ENCODE data around the gene MDP1.
A peak's percentile ranks its signal among the peaks of the same experiment; 100 is the strongest.

The MDP1 gene

GRCh38 chr14:24234095-24235005 lies 18.5 kb upstream of the MDP1 start:
- Histone ChIP-seq H3K4me2 (ENCODE audit: low read length) (peak overlapping the region; percentile 92), H3K27ac (ENCODE audit: low read depth, low read length, poor library complexity, severe bottlenecking) (no peak overlapping the region), H3K4me3 (ENCODE audit: low read depth, low read length, poor library complexity, severe bottlenecking) (no peak overlapping the region), H3K36me3 (ENCODE audit: insufficient read depth, low read length) (peaks cover 51% of the 10 kb centered on the region), H3K4me1 (ENCODE audit: insufficient read depth, low read length, severe bottlenecking) (peaks cover 27% of the 10 kb centered on the region), H3K9me3 (ENCODE audit: low read length) (no peaks in the 10 kb centered on the region), H3K9ac (ENCODE audit: low read length) (peak overlapping the region; percentile 82), H3K9me2 (ENCODE audit: low read depth, low read length) (no peaks in the 10 kb centered on the region), H4K20me1 (ENCODE audit: insufficient read depth, low read length) (no peaks in the 10 kb centered on the region), H3F3A (ENCODE audit: insufficient read depth, low read length) (0 out of 2 replicates have a peak, but pooled peaks cover 3% of the 10 kb centered on the region), H3K27me3 (ENCODE audit: insufficient read depth, low read length) (no peaks in the 10 kb centered on the region), H2AFZ (ENCODE audit: low read length) (no peak overlapping the region), H3K79me2 (ENCODE audit: insufficient read depth, low read length) (peaks cover 17% of the 10 kb centered on the region)
- no peak for TF ChIP-seq CTCF (IDR thresholded peaks at IDR 0.05; ENCODE audit: low read length)
- TF ChIP-seq EZH2 (IDR thresholded peaks at IDR 0.05; ENCODE audit: borderline replicate concordance, low read length), result no peak

GRCh38 chr14:24233538-24233866 lies 17.6 kb upstream of the MDP1 start:
- Histone ChIP-seq H3K9me2 (ENCODE audit: low read depth, low read length) (no peaks in the 10 kb centered on the region), H3K36me3 (ENCODE audit: insufficient read depth, low read length) (peaks cover 42% of the 10 kb centered on the region), H3K79me2 (ENCODE audit: insufficient read depth, low read length) (peaks cover 17% of the 10 kb centered on the region), H3K9me3 (ENCODE audit: low read length) (no peaks in the 10 kb centered on the region), H3K4me2 (ENCODE audit: low read length) (peak overlapping the region; percentile 92), H3K4me1 (ENCODE audit: insufficient read depth, low read length, severe bottlenecking) (peaks cover 27% of the 10 kb centered on the region), H4K20me1 (ENCODE audit: insufficient read depth, low read length) (no peaks in the 10 kb centered on the region), H3K4me3 (ENCODE audit: low read depth, low read length, poor library complexity, severe bottlenecking) (peak overlapping the region; percentile 87), H3F3A (ENCODE audit: insufficient read depth, low read length) (0 out of 2 replicates have a peak, but pooled peaks cover 3% of the 10 kb centered on the region), H3K27me3 (ENCODE audit: insufficient read depth, low read length) (no peaks in the 10 kb centered on the region), H3K9ac (ENCODE audit: low read length) (peak overlapping the region; percentile 82), H2AFZ (ENCODE audit: low read length) (no peak overlapping the region), H3K27ac (ENCODE audit: low read depth, low read length, poor library complexity, severe bottlenecking) (peak overlapping the region; percentile 70)
- TF ChIP-seq EZH2 (IDR thresholded peaks at IDR 0.05; ENCODE audit: borderline replicate concordance, low read length), result no peak
- no peak for TF ChIP-seq CTCF (IDR thresholded peaks at IDR 0.05; ENCODE audit: low read length)

GRCh38 chr14:24232645-24233537 lies 17.0 kb upstream of the MDP1 start, which contains the start of gene GMPR2:
TSS of gene GMPR2 (plus strand) at chr14:24232929. CDS start at chr14:24233254, 325 bp downstream.
- peak within 1 kb of the TSS; percentile 70 for H3K27ac ChIP-seq (ENCODE audit: low read depth, low read length, poor library complexity, severe bottlenecking)
- no peaks in the 10 kb centered on the region for H3K9me3 ChIP-seq (ENCODE audit: low read length)
- H3K4me3 ChIP-seq (ENCODE audit: low read depth, low read length, poor library complexity, severe bottlenecking), result peak within 1 kb of the TSS; percentile 87
- 0 out of 2 replicates have a peak within 1 kb of the TSS, but pooled peaks have one; percentile 73 for H2AFZ ChIP-seq (ENCODE audit: low read length)
- peaks cover 39% of the 10 kb centered on the region for H3K36me3 ChIP-seq (ENCODE audit: insufficient read depth, low read length)
- H3K4me1 ChIP-seq (ENCODE audit: insufficient read depth, low read length, severe bottlenecking), result peaks cover 27% of the 10 kb centered on the region
- peak within 1 kb of the TSS; percentile 92 for H3K4me2 ChIP-seq (ENCODE audit: low read length)
- 0 out of 2 replicates have a peak, but pooled peaks cover 3% of the 10 kb centered on the region for H3F3A ChIP-seq (ENCODE audit: insufficient read depth, low read length)
- no peaks in the 10 kb centered on the region for H3K27me3 ChIP-seq (ENCODE audit: insufficient read depth, low read length)
- no peak for TF ChIP-seq CTCF (IDR thresholded peaks at IDR 0.05; ENCODE audit: low read length)
- TF ChIP-seq EZH2 (IDR thresholded peaks at IDR 0.05; ENCODE audit: borderline replicate concordance, low read length), result no peak
- no peaks in the 10 kb centered on the region for H4K20me1 ChIP-seq (ENCODE audit: insufficient read depth, low read length)
- H3K79me2 ChIP-seq (ENCODE audit: insufficient read depth, low read length), result peaks cover 17% of the 10 kb centered on the region
- peak within 1 kb of the TSS; percentile 82 for H3K9ac ChIP-seq (ENCODE audit: low read length)
- no peaks in the 10 kb centered on the region for H3K9me2 ChIP-seq (ENCODE audit: low read depth, low read length)
